Measurements from ENCODE around the gene MTR. TPM values are rescaled to one million over a fixed set of nuclear protein-coding genes. Genes with fewer than 3 reads are reported as not detected.

Gene MTR
- total RNA-seq, 4 donors from 2014 or later, result 26.1 to 41.6 (median 32.8) TPM

- TF ChIP-seq CTCF (IDR thresholded peaks at IDR 0.05; ENCODE audit: low read depth), result no peak
Observed at GRCh38 chr1:236952246-236953003, 157.3 kb downstream of the MTR start.

- TF ChIP-seq CTCF (IDR thresholded peaks at IDR 0.05; ENCODE audit: low read depth), result no peak
Observed at GRCh38 chr1:236953151-236953700, 158.1 kb downstream of the MTR start.

Other genes with a start within 250 kb of the MTR start
- 10 to 100 TPM; 20.1 to 32.0 (median 25.3) TPM for gene HEATR1, start 190.8 kb upstream of the MTR start, total RNA-seq
- 1 to 10 TPM in 1 of 4 donors, under 1 TPM in 2, not detected in 1; 0.22 to 1.7 (median 0.57) TPM for gene ACTN2, start 108.8 kb upstream of the MTR start, total RNA-seq
- gene MT1HL1, start 209.1 kb downstream of the MTR start, total RNA-seq, result not detected
- 1 to 10 TPM in 1 of 4 donors, under 1 TPM in 3; 0.16 to 1.4 (median 0.60) TPM for gene RYR2, start 246.9 kb downstream of the MTR start, total RNA-seq

All from subcutaneous adipose tissue (tissue), 4 donors.